H1 (cell line): Measurements from ENCODE around the gene RENBP. TPM values are rescaled to one million over a fixed set of nuclear protein-coding genes. Genes with fewer than 3 reads are reported as not detected.
A peak's percentile ranks its signal among the peaks of the same experiment; 100 is the strongest.

ENCODE experiments used
- CTCF ChIA-PET: fragments of 300-600 bp; sonication (Branson Sonifier 250); formaldehyde crosslinking; loops from one replicate; lab custom pipeline; 2021; ENCODE audit not compliant: partially characterized antibody; lab: Charles Lee
- POLR2A ChIA-PET: fragments of 300-600 bp; sonication (Branson Sonifier 250); formaldehyde crosslinking; loops from one replicate; lab custom pipeline; 2021; ENCODE audit warnings: inconsistent platforms; ENCODE audit not compliant: partially characterized antibody; lab: Charles Lee
- DNase-seq, 2 experiments: peaks; one replicate each; pipeline versions ENCODE4 v3.0.0 to v3.0.0-alpha.2; 2010 to 2022; ENCODE audit warnings: low spot score in 2 of 2, low read depth in 1 of 2, mixed read lengths in 1 of 2
- FAIRE-seq: peaks from 2 replicates; lab custom pipeline; 2011; peaks lifted over from hg19 to GRCh38; lab: Jason Lieb, UNC
- H2AFZ ChIP-seq: 2 replicates; pipeline ENCODE4 v1.8.1; 2012; ENCODE audit warnings: low read length, inconsistent platforms
- H2AK5ac ChIP-seq: 2 replicates; pipeline ENCODE4 v1.6.1; 2013; ENCODE audit warnings: low read depth, low read length
- H2BK120ac ChIP-seq: replicated peaks from 2 replicates; pipeline ENCODE3; 2013; ENCODE audit warnings: low read depth, low read length, inconsistent platforms
- H2BK12ac ChIP-seq: 2 replicates; pipeline ENCODE4 v1.6.1; 2013; ENCODE audit warnings: low read depth, low read length
- H2BK15ac ChIP-seq: 2 replicates; pipeline ENCODE4 v1.6.1; 2013; ENCODE audit warnings: low read length
- H2BK20ac ChIP-seq: 2 replicates; pipeline ENCODE4 v1.6.1; 2013; ENCODE audit warnings: low read length
- H2BK5ac ChIP-seq: 2 replicates; pipeline ENCODE4 v1.6.1; 2013; ENCODE audit warnings: low read depth, low read length
- H3K14ac ChIP-seq: 2 replicates; pipeline ENCODE4 v1.6.1; 2013; ENCODE audit warnings: inconsistent platforms; ENCODE audit not compliant: insufficient read length
- H3K18ac ChIP-seq: 2 replicates; pipeline ENCODE4 v1.6.1; 2013; ENCODE audit warnings: low read length; ENCODE audit errors: extremely low read depth
- H3K23ac ChIP-seq: 2 replicates; pipeline ENCODE4 v1.6.1; 2013; ENCODE audit warnings: inconsistent platforms; ENCODE audit not compliant: insufficient read length
- H3K23me2 ChIP-seq: 2 replicates; pipeline ENCODE4 v1.6.1; 2013; ENCODE audit warnings: low read depth, low read length
- H3K27ac ChIP-seq: 2 replicates; pipeline ENCODE4 v1.6.1; 2011; ENCODE audit warnings: low read depth, low read length, inconsistent platforms
- H3K27me3 ChIP-seq, 4 experiments: replicated peaks in 1 of 4; 1 replicate in 1 of 4; 2 replicates in 3 of 4; pipeline versions ENCODE4 v1.6.1 to v1.8.1; 2011 to 2013; ENCODE audit warnings: low read length in 3 of 4, mild to moderate bottlenecking in 3 of 4, inconsistent platforms in 2 of 4, mixed read lengths in 2 of 4, moderate library complexity in 1 of 4; ENCODE audit not compliant: control insufficient read depth in 3 of 4, insufficient read depth in 3 of 4; ENCODE audit errors: extremely low read depth in 1 of 4
- H3K36me3 ChIP-seq, 4 experiments: 2 replicates each; pipeline versions ENCODE4 v1.6.1 to v1.8.1; 2011 to 2013; ENCODE audit warnings: mild to moderate bottlenecking in 4 of 4, low read length in 3 of 4, moderate library complexity in 2 of 4, control low read depth in 1 of 4, inconsistent platforms in 1 of 4; ENCODE audit not compliant: insufficient read depth in 4 of 4, control insufficient read depth in 2 of 4
- H3K4ac ChIP-seq: replicated peaks from 2 replicates; pipeline ENCODE3; 2013; ENCODE audit warnings: low read length, low read depth, mixed read lengths, inconsistent platforms; ENCODE audit not compliant: insufficient read length
- H3K4me1 ChIP-seq, 4 experiments: replicated peaks in 1 of 4; 1 replicate in 1 of 4; 2 replicates in 3 of 4; pipeline versions ENCODE4 v1.6.1 to v1.8.1; 2011 to 2013; ENCODE audit warnings: low read length in 3 of 4, inconsistent platforms in 2 of 4, mixed read lengths in 1 of 4; ENCODE audit not compliant: insufficient read depth in 4 of 4, control insufficient read depth in 3 of 4
- H3K4me2 ChIP-seq, 2 experiments: 2 replicates each; pipeline versions ENCODE4 v1.6.1 to v1.8.1; 2011 to 2013; ENCODE audit warnings: low read depth in 2 of 2, low read length in 2 of 2, control low read depth in 1 of 2, inconsistent platforms in 1 of 2, mild to moderate bottlenecking in 1 of 2; ENCODE audit not compliant: insufficient read depth in 1 of 2
- H3K4me3 ChIP-seq, 4 experiments: fragments of 200-600, 300-600 bp in 1 of 4; sonication (generic), shearing (Covaris generic), sonication (Bioruptor Twin) in 1 of 4; 2 replicates each; pipeline versions ENCODE4 v1.5.1 to v1.8.1; 2011 to 2016; ENCODE audit warnings: low read length in 4 of 4, low read depth in 3 of 4, control low read depth in 2 of 4, inconsistent platforms in 2 of 4, mild to moderate bottlenecking in 2 of 4, mixed read lengths in 1 of 4, moderate library complexity in 1 of 4; ENCODE audit not compliant: insufficient read depth in 2 of 4; ENCODE audit errors: extremely low read depth in 1 of 4
- H3K56ac ChIP-seq: replicated peaks from 2 replicates; pipeline ENCODE3; 2013; ENCODE audit warnings: low read depth, mild to moderate bottlenecking, mixed read lengths, low read length, inconsistent platforms; ENCODE audit not compliant: insufficient read length
- H3K79me1 ChIP-seq: 2 replicates; pipeline ENCODE4 v1.6.1; 2013; ENCODE audit warnings: low read depth, low read length, control low read depth
- H3K79me2 ChIP-seq, 2 experiments: 2 replicates each; pipeline versions ENCODE4 v1.6.1 to v1.8.1; 2012 to 2013; ENCODE audit warnings: low read length in 2 of 2, mild to moderate bottlenecking in 2 of 2, inconsistent platforms in 1 of 2; ENCODE audit not compliant: insufficient read depth in 2 of 2, control insufficient read depth in 1 of 2
- H3K9ac ChIP-seq, 4 experiments: replicated peaks in 1 of 4; 1 replicate in 1 of 4; 2 replicates in 3 of 4; pipeline versions ENCODE4 v1.6.1 to v1.8.1; 2011 to 2013; ENCODE audit warnings: low read depth in 3 of 4, low read length in 3 of 4, control low read depth in 2 of 4, mild to moderate bottlenecking in 2 of 4, moderate library complexity in 2 of 4, inconsistent platforms in 1 of 4; ENCODE audit errors: extremely low read depth in 1 of 4
- H3K9me3 ChIP-seq, 2 experiments: 2 replicates each; pipeline versions ENCODE4 v1.6.1 to v1.8.1; 2012 to 2013; ENCODE audit warnings: mild to moderate bottlenecking in 2 of 2, moderate library complexity in 2 of 2, control low read depth in 1 of 2, inconsistent platforms in 1 of 2, low read depth in 1 of 2, low read length in 1 of 2, mixed read lengths in 1 of 2; ENCODE audit not compliant: insufficient read depth in 2 of 2
- H4K20me1 ChIP-seq, 2 experiments: replicated peaks in 1 of 2; 2 replicates each; pipeline versions ENCODE3 to v1.8.1; 2011 to 2013; ENCODE audit warnings: inconsistent platforms in 2 of 2, low read length in 2 of 2, mild to moderate bottlenecking in 1 of 2; ENCODE audit not compliant: insufficient read depth in 2 of 2, control insufficient read depth in 1 of 2
- H4K5ac ChIP-seq: 2 replicates; pipeline ENCODE4 v1.6.1; 2013; ENCODE audit warnings: low read length, low read depth, mixed read lengths, inconsistent platforms; ENCODE audit not compliant: insufficient read length
- H4K8ac ChIP-seq: 2 replicates; pipeline ENCODE4 v1.8.0; 2013; ENCODE audit warnings: mild to moderate bottlenecking, moderate library complexity, low read length, inconsistent platforms; ENCODE audit not compliant: insufficient read depth; ENCODE audit errors: extremely low read depth
- H4K91ac ChIP-seq: replicated peaks from 2 replicates; pipeline ENCODE3; 2013; ENCODE audit warnings: low read length, mixed read lengths, inconsistent platforms; ENCODE audit not compliant: insufficient read length
- ASH2L ChIP-seq: fragments of 200-600, 300-600 bp; sonication (generic); IDR thresholded peaks from one replicate; pipeline ENCODE4 v1.7.1; 2017; ENCODE audit warnings: low read length
- ATF2 ChIP-seq: IDR thresholded peaks from 2 replicates; pipeline ENCODE4 v1.6.1; 2012; ENCODE audit warnings: low read length, inconsistent platforms
- CTCF ChIP-seq, 3 experiments: IDR thresholded peaks; 1 replicate in 2 of 3; 2 replicates in 1 of 3; pipeline versions ENCODE4 v1.5.1 to v1.6.1; 2011; ENCODE audit warnings: low read length in 3 of 3, mild to moderate bottlenecking in 3 of 3, inconsistent platforms in 2 of 3, low read depth in 1 of 3, moderate library complexity in 1 of 3; ENCODE audit not compliant: insufficient read depth in 1 of 3; ENCODE audit errors: control extremely low read depth in 1 of 3
- JUND ChIP-seq: IDR thresholded peaks from 2 replicates; pipeline ENCODE4 v1.6.1; 2011; ENCODE audit warnings: mild to moderate bottlenecking, improper control_type of control experiment, low read length
- MAX ChIP-seq: IDR thresholded peaks from 2 replicates; pipeline ENCODE4 v1.6.1; 2012; ENCODE audit warnings: inconsistent platforms
- SIX5 ChIP-seq: IDR thresholded peaks from 2 replicates; pipeline ENCODE4 v1.6.1; 2011; ENCODE audit warnings: mild to moderate bottlenecking, low read depth, low read length
- TAF1 ChIP-seq: IDR thresholded peaks from 2 replicates; pipeline ENCODE4 v1.6.1; 2011; ENCODE audit warnings: mild to moderate bottlenecking, low read depth, low read length
- YY1 ChIP-seq: IDR thresholded peaks from 2 replicates; pipeline ENCODE4 v1.6.1; 2011; ENCODE audit warnings: low read depth, mild to moderate bottlenecking, low read length
- WGBS, 2 experiments: shearing (Covaris generic) in 1 of 2; methylation state at CpG; one replicate each; pipeline versions ENCODE4 v1.1.6 to v1.1.7; 2013 to 2015; ENCODE audit warnings: low lambda C conversion rate in 2 of 2, mixed read lengths in 2 of 2, inconsistent platforms in 1 of 2, low coverage in 1 of 2, missing lambda C conversion rate in 1 of 2; ENCODE audit not compliant: insufficient replicate concordance in 2 of 2, insufficient coverage in 1 of 2, insufficient read length in 1 of 2; ENCODE audit errors: extremely low coverage in 1 of 2, missing lambda C conversion rate in 1 of 2; 5-methylcytosine and 5-hydroxymethylcytosine counted together
- polyA plus RNA-seq, 7 experiments: library from polyadenylated mRNA; depleted of rRNA in 3 of 7; stranded (reverse) in 5 of 7; unstranded in 2 of 7; fragments of >200 nt in 5 of 7; fragments of 200-250 nt in 2 of 7; gene quantifications; 1 replicate in 5 of 7; 2 replicates in 1 of 7; 4 replicates in 1 of 7; pipeline versions ENCODE4 v1.2.1 to v1.2.3, GENCODE V29; 2011 to 2013; ENCODE audit warnings: missing spikeins in 2 of 7, mixed read lengths in 2 of 7
- total RNA-seq: library from RNA; stranded (reverse); fragmentation: NEBNext Ultra II Directional; extraction: Animal tissue kit (Norgen Biotek cat#: 25700); gene quantifications from 2 replicates; pipeline ENCODE4 v1.2.1, GENCODE V29; 2021

Gene RENBP
- total and polyA plus RNA-seq, 2 of the 8 experiments (the other 6 are each of a cell fraction or from before 2014, with no cell fraction given) = 12.4 to 21.8 TPM

DNA sequence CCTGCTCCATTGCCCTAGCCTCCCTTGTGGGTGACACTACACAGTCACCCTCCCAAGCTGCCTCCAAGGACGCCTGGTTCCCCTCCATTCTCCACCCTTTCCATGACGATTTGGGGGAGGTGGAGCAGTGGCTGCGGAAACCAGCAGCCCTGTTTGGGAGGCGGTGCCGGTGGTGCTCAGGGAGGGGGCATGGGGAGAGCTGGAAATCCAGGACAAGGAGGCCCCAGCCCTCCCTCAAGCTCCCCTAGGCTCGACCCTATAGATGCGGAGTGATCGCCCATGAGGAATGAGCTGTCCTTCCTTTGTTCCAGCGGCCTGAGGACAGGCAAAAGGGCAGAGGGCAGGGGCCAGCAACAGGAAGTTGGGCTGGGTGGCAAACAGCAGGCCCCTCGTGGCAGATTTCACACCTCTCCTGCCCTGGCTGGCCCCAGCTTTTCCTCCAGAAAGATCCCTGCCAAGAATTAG, 3.6 kb upstream of the RENBP start:
- Histone ChIP-seq H3K56ac (no peak overlapping the region), H3K4me3 (no peak overlapping the region), H2BK20ac (no peak overlapping the region), H2BK5ac (peak overlapping the region; percentile 83; the same call in 1 of the 2 replicates), H4K20me1 (peaks cover 0 to 3% of the 10 kb centered on the region in 2 experiments), H3K4me1 (peaks cover 0 to 14% (median 3%) of the 10 kb centered on the region in 4 experiments; a peak in 5 of 7 replicates), H3K9me3 (no peaks in the 10 kb centered on the region), H3K23me2 (no peaks in the 10 kb centered on the region), H3K27me3 (no peaks in the 10 kb centered on the region), H4K91ac (no peak overlapping the region), H3K23ac (no peak overlapping the region), H3K4me2 (no peak overlapping the region), H3K36me3 (peaks cover 19 to 35% (median 30%) of the 10 kb centered on the region in 4 experiments; a peak in 7 of 8 replicates), H2BK12ac (no peak overlapping the region), H4K5ac (no peak overlapping the region), H3K18ac (no peak overlapping the region), H3K9ac (peak overlapping the region in 1 of 4 experiments; percentile 37; a peak in 2 of 7 replicates), H3K79me1 (no peaks in the 10 kb centered on the region), H2AK5ac (no peak overlapping the region), H3K27ac (peak overlapping the region; percentile 45; the same call in 1 of the 2 replicates), H2BK120ac (no peak overlapping the region), H4K8ac (peak overlapping the region; percentile 21; the same call in 1 of the 2 replicates), H3K79me2 (no peaks in the 10 kb centered on the region), H3K14ac (no peak overlapping the region), H3K4ac (no peak overlapping the region), H2AFZ (no peak overlapping the region), H2BK15ac (no peak overlapping the region)
- ChIA-PET CTCF (interaction anchor here (0.7 to 11.1 kb wide), 12 partner anchors 10 to 451 kb away, joined by 3 to 272 read pairs (median 6); partner anchors contain the start of genes ARHGAP4, HCFC1, NAA10 and PLXNB3), POLR2A (interaction anchor here (1.3 to 18.9 kb wide), 5 partner anchors 19 to 421 kb away, joined by 3 to 231 read pairs (median 12); partner anchors contain the start of genes ARHGAP4, HCFC1, IDH3G and SSR4)
- WGBS, 2 experiments = 92% methylated on average over 7 of the region's 10 CpGs; no CpG with 5 or more reads in 1 of the 2 experiments
- DNase-seq (no peak), FAIRE-seq (no peak)
- no peak for TF ChIP-seq JUND
- TF ChIP-seq CTCF (IDR thresholded peaks at IDR 0.05; ENCODE audit: control extremely low read depth in 1 of 3, insufficient read depth in 1 of 3, low read depth in 1 of 3, low read length in 3 of 3) = no peak
- TF ChIP-seq TAF1 = no peak
- TF ChIP-seq SIX5 = no peak
- TF ChIP-seq YY1 = no peak
- no peak for TF ChIP-seq MAX
- no peak for TF ChIP-seq ATF2
- no peak for TF ChIP-seq ASH2L
